Esophagus squamous epithelium (tissue), 4 donors: ENCODE measurements around the gene ATP8A2.

ENCODE experiments used
- CTCF ChIP-seq, 6 experiments: fragments of 450-650 bp in 4 of 6; fragments of 200-600 bp in 2 of 6; sonication (generic) in 2 of 6; IDR thresholded peaks; one replicate each; pipeline ENCODE4 v1.5.1; 2016 to 2019; ENCODE audit warnings: antibody characterized with exemption in 6 of 6, mild to moderate bottlenecking in 4 of 6, moderate library complexity in 4 of 6
- POLR2A ChIP-seq, 4 donors: fragments of 450-650 bp; IDR thresholded peaks; one replicate each; pipeline ENCODE4 v1.6.1; 2017; ENCODE audit warnings: antibody characterized with exemption in 4 of 4, mild to moderate bottlenecking in 4 of 4, moderate library complexity in 3 of 4

DNA sequence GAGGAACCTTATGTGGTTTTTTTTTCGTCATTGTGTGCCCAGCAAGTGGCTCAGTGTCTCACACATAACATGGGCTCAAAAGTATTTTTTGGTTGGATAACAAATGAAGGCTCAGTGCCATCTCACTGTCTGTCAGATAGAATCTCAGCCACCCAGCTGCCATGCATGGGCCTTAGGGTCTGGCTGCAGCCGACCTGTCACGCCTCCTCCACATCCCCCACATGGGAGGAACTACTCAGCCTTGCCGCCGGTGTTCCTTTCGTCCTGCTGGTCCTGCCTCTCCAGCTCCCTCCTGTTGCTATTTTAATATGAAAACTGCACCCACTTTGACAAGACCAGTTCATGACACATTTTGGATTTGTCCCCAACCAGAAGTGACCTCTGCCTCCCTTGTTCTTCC is 558.9 kb downstream of the ATP8A2 start:
- TF ChIP-seq CTCF (IDR thresholded peaks at IDR 0.05): no peak
- no peak for TF ChIP-seq POLR2A (IDR thresholded peaks at IDR 0.05)
